PC-3 (cell line): ENCODE measurements around the gene MEG3. TPM values are rescaled to one million over a fixed set of nuclear protein-coding genes. Genes with fewer than 3 reads are reported as not detected.
A peak's percentile ranks its signal among the peaks of the same experiment; 100 is the strongest.

Experiments
- ATAC-seq: fragments of 200-7000 bp; cut with Tn5 transposase; 2 replicates; pipeline ENCODE4 v1.9.1; 2020; ENCODE audit warnings: mild to moderate bottlenecking, moderate library complexity
- BruUV-seq: library from RNA; stranded (reverse); fragments of 400-500 nt; replicated peaks from 2 replicates; lab custom pipeline; 2021; lab: Mats Ljungman, UMichigan
- CTCF ChIA-PET: fragments of 300-600 bp; sonication (Branson Sonifier 250); formaldehyde crosslinking; loops from one replicate; lab custom pipeline; 2022; ENCODE audit warnings: antibody characterized with exemption; lab: Charles Lee
- POLR2A ChIA-PET: fragments of 300-600 bp; sonication (Branson Sonifier 250); formaldehyde crosslinking; loops from one replicate; lab custom pipeline; 2022; ENCODE audit warnings: antibody characterized with exemption; ENCODE audit not compliant: unreplicated experiment; lab: Charles Lee
- DNase-seq: peaks from one replicate; pipeline ENCODE4 v3.0.0-alpha.2; 2015
- H2AFZ ChIP-seq: fragments of 300-600 bp; sonication (generic); 2 replicates; pipeline ENCODE4 v1.6.0; 2016; ENCODE audit warnings: antibody characterized with exemption, low read length
- H3F3A ChIP-seq: fragments of 300-600 bp; sonication (generic); one replicate; pipeline ENCODE4 v1.6.0; 2017; ENCODE audit warnings: antibody characterized with exemption, low read length, control low read depth, mild to moderate bottlenecking; ENCODE audit not compliant: unreplicated experiment
- H3K27ac ChIP-seq: fragments of 300-600 bp; sonication (generic); 2 replicates; pipeline ENCODE4 v1.5.1; 2016; ENCODE audit warnings: mild to moderate bottlenecking, low read length
- H3K27me3 ChIP-seq: fragments of 300-600 bp; sonication (generic); 2 replicates; pipeline ENCODE4 v1.6.1; 2016; ENCODE audit warnings: low read length, mixed read lengths
- H3K36me3 ChIP-seq: fragments of 300-600 bp; sonication (generic); 2 replicates; pipeline ENCODE4 v1.6.1; 2016; ENCODE audit warnings: low read depth, mixed run types, low read length, mixed read lengths
- H3K4me1 ChIP-seq: fragments of 300-600 bp; sonication (generic); 2 replicates; pipeline ENCODE4 v1.5.1; 2016; ENCODE audit warnings: low read length; ENCODE audit not compliant: insufficient read depth
- H3K4me2 ChIP-seq: fragments of 300-600 bp; sonication (generic); 2 replicates; pipeline ENCODE4 v1.6.0; 2016; ENCODE audit warnings: low read length
- H3K4me3 ChIP-seq: fragments of 300-600 bp; sonication (generic); 2 replicates; pipeline ENCODE4 v1.5.1; 2016; ENCODE audit warnings: mild to moderate bottlenecking, low read length, mixed read lengths
- H3K79me2 ChIP-seq: fragments of 300-600 bp; sonication (generic); 2 replicates; pipeline ENCODE4 v1.6.1; 2017; ENCODE audit warnings: low read length, mixed read lengths
- H3K9ac ChIP-seq: fragments of 300-600 bp; sonication (generic); 2 replicates; pipeline ENCODE4 v1.6.0; 2016; ENCODE audit warnings: mild to moderate bottlenecking, low read length
- H3K9me2 ChIP-seq: fragments of 300-600 bp; sonication (generic); replicated peaks from 2 replicates; pipeline ENCODE4 v1.6.1; 2016; ENCODE audit warnings: mixed run types, low read length, mixed read lengths
- H3K9me3 ChIP-seq: fragments of 300-600 bp; sonication (generic); 2 replicates; pipeline ENCODE4 v1.6.1; 2016; ENCODE audit warnings: low read length, mixed read lengths
- H4K20me1 ChIP-seq: fragments of 300-600 bp; sonication (generic); 2 replicates; pipeline ENCODE4 v1.6.1; 2016; ENCODE audit warnings: low read length, mixed read lengths
- CTCF ChIP-seq: fragments of 300-600 bp; sonication (generic); conservative IDR thresholded peaks from 2 replicates; pipeline ENCODE4 v1.5.1; 2017; ENCODE audit warnings: antibody characterized with exemption, low read depth, mild to moderate bottlenecking, low read length
- EZH2 ChIP-seq: fragments of 300-600 bp; sonication (generic); IDR thresholded peaks from one replicate; pipeline ENCODE4 v1.6.1; 2017; ENCODE audit warnings: antibody characterized with exemption, mild to moderate bottlenecking, low read length; ENCODE audit not compliant: unreplicated experiment
- EZH2phosphoT487 ChIP-seq: fragments of 300-600 bp; sonication (generic); IDR thresholded peaks from 2 replicates; pipeline ENCODE4 v1.6.1; 2018; ENCODE audit warnings: mild to moderate bottlenecking, antibody characterized with exemption, low read length, borderline replicate concordance
- intact Hi-C: fragments of 100-400 bp; cut with micrococcal nuclease; formaldehyde crosslinking; loops from 2 replicates; pipeline ENCODE4 v1.9.0; 2023
- total RNA-seq: library from RNA; depleted of rRNA; stranded (reverse); fragments of >200 nt; gene quantifications from 2 replicates; pipeline ENCODE4 v1.2.3, GENCODE V29; 2014

MEG3 gene
- total RNA-seq, 1 experiment from 2014 or later = not detected

- Histone ChIP-seq H3K4me1 (no peaks in the 10 kb centered on the region), H3K79me2 (no peaks in the 10 kb centered on the region), H3K4me2 (no peak overlapping the region), H3K9ac (no peak overlapping the region), H3F3A (no peaks in the 10 kb centered on the region), H3K4me3 (no peak overlapping the region), H3K9me2 (no peaks in the 10 kb centered on the region), H2AFZ (no peak overlapping the region), H3K9me3 (no peaks in the 10 kb centered on the region), H3K27ac (no peak overlapping the region), H3K27me3 (no peaks in the 10 kb centered on the region), H4K20me1 (no peaks in the 10 kb centered on the region), H3K36me3 (no peaks in the 10 kb centered on the region)
- ATAC-seq (no peak), DNase-seq (peak; percentile 28)
- POLR2A ChIA-PET = no interaction called here
- BruUV-seq = no TSS peak
- TF ChIP-seq EZH2phosphoT487 = no peak
- peak; percentile 60 for TF ChIP-seq CTCF
- TF ChIP-seq EZH2 = no peak
- CTCF ChIA-PET = interaction anchor here (0.6 kb wide), 1 partner anchor 773 kb away, joined by 3 read pairs; no protein-coding TSS in a partner anchor
- intact Hi-C loops = loop anchor here (10.0 kb wide), 1 partner anchor 191 kb away; no protein-coding TSS in a partner anchor
These were observed 29.5 kb downstream of the MEG3 start for GRCh38 chr14:100855256-100855930.

GRCh38 chr14:100856056-100856950, 30.4 kb downstream of the MEG3 start:
- CTCF ChIA-PET = interaction anchor here (0.6 kb wide), 1 partner anchor 773 kb away, joined by 3 read pairs; no protein-coding TSS in a partner anchor
- DNase-seq = no peak
- H3K4me2 ChIP-seq = no peak overlapping the region
- H3K9me3 ChIP-seq = no peaks in the 10 kb centered on the region
- no peak for ATAC-seq
- POLR2A ChIA-PET = no interaction called here
- H3K4me1 ChIP-seq = no peaks in the 10 kb centered on the region
- H3K4me3 ChIP-seq = no peak overlapping the region
- H3F3A ChIP-seq = no peaks in the 10 kb centered on the region
- H3K9me2 ChIP-seq = no peaks in the 10 kb centered on the region
- H4K20me1 ChIP-seq = no peaks in the 10 kb centered on the region
- H3K36me3 ChIP-seq = no peaks in the 10 kb centered on the region
- no TSS peak for BruUV-seq
- no peak overlapping the region for H3K9ac ChIP-seq
- H2AFZ ChIP-seq = no peak overlapping the region
- no peak overlapping the region for H3K27ac ChIP-seq
- intact Hi-C loops = loop anchor here (10.0 kb wide), 1 partner anchor 192 kb away; no protein-coding TSS in a partner anchor
- no peaks in the 10 kb centered on the region for H3K79me2 ChIP-seq
- H3K27me3 ChIP-seq = no peaks in the 10 kb centered on the region
- TF ChIP-seq EZH2 (no peak), EZH2phosphoT487 (no peak), CTCF (no peak)
